ENCODE data around the gene TRIM44. TPM values are rescaled to one million over a fixed set of nuclear protein-coding genes. Genes with fewer than 3 reads are reported as not detected.

Gene TRIM44
- total and polyA plus RNA-seq, 8 donors, result 6.3 to 55.4 (median 36.4) TPM

DNA sequence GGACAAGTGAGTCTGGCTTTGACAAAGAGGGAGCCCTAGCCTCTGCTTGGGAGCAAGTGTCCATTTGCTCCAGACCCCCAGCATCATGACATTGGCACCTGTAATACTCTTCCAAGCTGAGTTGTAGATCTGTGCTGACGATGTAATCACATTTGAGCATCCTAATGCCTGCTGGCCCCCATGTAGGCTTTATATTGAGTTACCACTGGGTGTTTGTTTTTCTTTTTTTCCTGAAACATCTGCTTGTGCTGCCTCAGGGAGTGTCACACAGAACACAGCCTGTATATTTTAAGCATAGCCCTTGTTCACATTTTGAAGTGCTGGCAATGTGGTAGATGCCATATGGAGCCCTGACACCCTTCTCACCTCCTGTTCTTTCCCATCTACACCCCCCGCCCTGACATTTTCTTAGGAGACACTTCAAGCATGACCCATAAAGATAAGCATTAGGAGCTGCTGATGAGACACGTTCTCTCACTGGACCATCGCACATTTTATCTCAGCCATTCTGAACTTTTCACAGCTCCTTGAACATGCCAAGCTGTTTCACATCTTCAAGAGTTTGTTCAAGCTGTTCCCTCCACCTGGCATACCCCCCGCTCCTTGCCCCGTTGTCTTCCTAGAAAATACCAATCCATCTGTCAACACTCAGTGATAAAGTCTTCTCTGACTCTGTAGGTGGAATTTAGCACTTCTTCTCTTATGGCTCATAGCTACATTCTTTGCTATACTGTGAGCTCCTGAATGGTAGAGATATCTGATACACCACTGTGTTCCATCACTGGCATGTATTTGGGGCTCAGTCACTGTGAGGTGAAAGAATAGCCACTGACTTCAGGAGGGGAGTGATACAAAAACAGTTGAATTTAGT is 128.7 kb downstream of the TRIM44 start:
- TF ChIP-seq CTCF (IDR thresholded peaks at IDR 0.05), result no peak
- ATAC-seq, result no peak
- intact Hi-C loops (cut with DNase I), result no loop called here
- Histone ChIP-seq H3K4me3 (no peak overlapping the region), H3K27me3 (no peaks in the 10 kb centered on the region), H3K36me3 (no peaks in the 10 kb centered on the region), H3K4me1 (peaks cover 3 to 8% (median 7%) of the 10 kb centered on the region in 3 donors), H3K9me3 (no peaks in the 10 kb centered on the region), H3K27ac (no peak overlapping the region)
- 68 to 72% methylated on average over 6 of the region's 6 CpGs for WGBS, 2 donors
- no peak for DNase-seq
- FAIRE-seq, result no peak

GRCh38 chr11:35792148-35792845 is 129.7 kb downstream of the TRIM44 start:
- peak; percentile 53 to 77 (median 68) for ATAC-seq
- Histone ChIP-seq H3K4me1 (peaks cover 3 to 8% (median 7%) of the 10 kb centered on the region in 3 donors), H3K4me3 (no peak overlapping the region), H3K36me3 (no peaks in the 10 kb centered on the region), H3K27ac (no peak overlapping the region), H3K9me3 (no peaks in the 10 kb centered on the region), H3K27me3 (no peaks in the 10 kb centered on the region)
- peak in 4 of 6 donors; percentile 27 to 40 (median 32) for DNase-seq
- no peak for TF ChIP-seq CTCF (IDR thresholded peaks at IDR 0.05)
- intact Hi-C loops (cut with DNase I), result no loop called here
- no peak for FAIRE-seq
- WGBS, 2 donors, result 54 to 66% methylated on average over 4 of the region's 4 CpGs

GRCh38 chr11:35792846-35793192 is 130.2 kb downstream of the TRIM44 start:
- FAIRE-seq (no peak), DNase-seq (no peak), ATAC-seq (peak in 1 of 4 donors; percentile 11)
- no peak overlapping the region for H3K4me3 ChIP-seq
- peaks cover 3 to 8% (median 7%) of the 10 kb centered on the region in 3 donors for H3K4me1 ChIP-seq
- TF ChIP-seq CTCF (IDR thresholded peaks at IDR 0.05), result no peak
- no peaks in the 10 kb centered on the region for H3K36me3 ChIP-seq
- H3K27ac ChIP-seq, result no peak overlapping the region
- intact Hi-C loops (cut with DNase I), result no loop called here
- H3K27me3 ChIP-seq, result no peaks in the 10 kb centered on the region
- 60 to 62% methylated on average over 2 of the region's 2 CpGs for WGBS, 2 donors
- no peaks in the 10 kb centered on the region for H3K9me3 ChIP-seq

DNA sequence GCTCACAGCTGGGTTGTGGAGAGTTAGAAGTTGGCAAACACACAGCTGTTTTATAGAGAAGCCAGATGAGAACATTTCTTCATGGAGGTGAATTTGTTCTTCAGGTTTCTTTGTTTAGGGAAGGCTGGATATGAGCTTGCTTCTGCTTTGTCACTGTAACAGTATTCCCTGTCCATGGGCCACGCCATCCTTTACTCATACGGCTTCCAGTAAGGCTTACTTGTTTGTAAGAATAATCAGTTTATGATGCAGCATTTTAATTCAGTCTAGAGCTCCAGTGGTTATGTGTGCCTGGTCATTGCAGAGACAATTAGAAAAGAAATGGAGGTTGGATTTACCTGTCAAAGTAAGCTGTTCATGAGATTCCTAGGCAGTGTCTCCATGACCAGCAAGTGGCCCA is 131.8 kb downstream of the TRIM44 start:
- no peak for FAIRE-seq
- intact Hi-C loops (cut with DNase I), result no loop called here
- H3K27me3 ChIP-seq, result no peaks in the 10 kb centered on the region
- no peaks in the 10 kb centered on the region for H3K9me3 ChIP-seq
- no peak overlapping the region for H3K4me3 ChIP-seq
- ATAC-seq, result no peak
- no peak overlapping the region for H3K27ac ChIP-seq
- 95 to 96% methylated on average over 2 of the region's 2 CpGs for WGBS, 2 donors
- peaks cover 3 to 20% (median 14%) of the 10 kb centered on the region in 3 donors for H3K4me1 ChIP-seq
- TF ChIP-seq CTCF (IDR thresholded peaks at IDR 0.05), result no peak
- H3K36me3 ChIP-seq, result no peaks in the 10 kb centered on the region
- no peak for DNase-seq
